DMS 273 treated with DMSO at 0.1 percent for 48 hours (cell line): ENCODE measurements around the gene SF1.
A peak's percentile ranks its signal among the peaks of the same experiment; 100 is the strongest.

Source experiments
- DNase-seq: peaks from one replicate; lab custom pipeline; 2025; lab: John Stamatoyannopoulos, UW

SF1 gene

DNA sequence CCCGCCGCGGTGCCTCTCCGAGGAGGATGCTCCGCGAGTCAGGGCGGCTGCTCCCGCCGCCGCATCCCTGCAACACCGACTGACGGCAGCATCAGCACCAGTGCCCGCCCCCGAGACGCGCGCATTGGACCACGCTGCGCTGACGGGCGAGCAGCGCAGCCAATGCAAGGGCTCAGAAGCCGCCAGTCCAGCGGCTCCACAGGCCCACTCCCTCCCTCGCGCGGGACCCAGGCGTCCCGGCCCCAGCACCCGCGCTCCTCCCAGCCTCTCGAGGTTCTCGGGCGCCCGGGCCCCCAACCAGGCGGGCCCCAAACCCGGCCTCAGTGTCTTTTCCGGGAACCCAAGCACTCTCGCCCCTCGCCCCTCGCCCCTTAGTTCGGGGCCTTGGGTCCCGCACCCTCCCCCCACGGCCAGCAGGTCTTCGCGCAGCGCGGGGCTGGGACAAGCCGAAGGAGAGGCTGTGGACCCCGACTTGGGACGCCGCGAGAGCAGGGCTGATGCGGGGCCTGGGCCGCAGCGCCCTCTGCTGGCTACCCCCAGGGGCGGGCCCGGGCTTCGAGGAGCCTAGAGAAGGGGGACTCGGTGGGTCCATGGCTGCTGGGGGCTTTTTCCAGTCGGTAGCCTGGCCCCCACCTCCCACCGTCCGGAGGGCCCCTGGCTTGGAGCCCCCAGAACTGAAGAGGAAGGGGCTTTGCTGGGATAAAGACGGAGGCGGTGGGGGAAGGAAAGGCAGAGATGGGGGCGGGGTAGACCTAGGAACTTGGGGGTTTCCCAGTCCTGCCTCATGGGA lies 55.0 kb downstream of the SF1 start, which contains the start of gene NRXN2:
NRXN2 (minus strand) TSS at position 81 of the 790 bp plus-strand sequence. CDS start 9,498 bp downstream, outside the sequence.
- DNase-seq = peak; percentile 47

DNA sequence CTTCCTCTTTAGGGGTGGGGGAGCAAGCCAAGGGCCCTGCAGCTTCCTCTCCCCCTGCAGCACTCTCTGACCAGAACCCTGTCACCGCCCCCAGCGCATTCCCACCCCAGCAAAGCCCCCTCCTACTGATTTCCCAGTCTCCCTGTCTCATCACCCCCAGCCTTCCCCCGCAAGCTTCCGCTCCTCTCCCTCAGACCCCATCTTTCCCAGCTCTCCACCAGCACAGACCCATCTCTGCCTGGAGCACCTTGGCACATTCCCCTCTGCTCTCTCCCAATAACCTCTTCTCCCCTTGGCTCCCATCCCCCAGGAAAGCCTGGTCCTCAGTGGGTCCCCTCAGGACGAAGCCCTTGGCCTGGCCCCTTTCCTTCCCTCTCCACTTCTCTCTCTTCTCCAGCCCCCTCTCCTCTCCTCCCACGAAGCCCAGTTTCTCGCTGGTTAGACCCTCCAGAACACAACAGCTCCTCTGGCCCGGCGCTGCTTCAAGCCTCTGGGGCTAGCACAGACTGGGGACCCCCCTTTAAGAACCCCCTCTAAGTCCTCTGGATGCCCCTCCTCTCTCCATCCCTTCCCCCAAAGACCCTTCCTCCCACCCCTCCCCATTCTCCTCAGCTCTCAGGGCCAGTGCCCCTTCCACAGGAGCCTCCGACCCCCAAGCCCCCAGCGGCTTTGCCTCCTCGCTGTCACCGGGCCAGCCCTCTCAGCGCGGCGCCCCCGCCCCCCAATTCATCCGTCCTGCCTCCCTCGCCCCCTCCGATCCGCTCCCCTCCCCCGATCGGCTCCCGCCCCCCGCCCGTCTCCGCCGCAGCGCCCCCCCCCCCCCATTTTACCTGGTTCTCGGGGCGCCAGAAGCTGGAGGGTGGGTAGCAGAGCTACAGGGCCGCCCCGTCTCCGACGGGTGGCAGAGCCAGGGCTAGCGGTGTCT lies 55.9 kb downstream of the SF1 start:
- no peak for DNase-seq

DNA sequence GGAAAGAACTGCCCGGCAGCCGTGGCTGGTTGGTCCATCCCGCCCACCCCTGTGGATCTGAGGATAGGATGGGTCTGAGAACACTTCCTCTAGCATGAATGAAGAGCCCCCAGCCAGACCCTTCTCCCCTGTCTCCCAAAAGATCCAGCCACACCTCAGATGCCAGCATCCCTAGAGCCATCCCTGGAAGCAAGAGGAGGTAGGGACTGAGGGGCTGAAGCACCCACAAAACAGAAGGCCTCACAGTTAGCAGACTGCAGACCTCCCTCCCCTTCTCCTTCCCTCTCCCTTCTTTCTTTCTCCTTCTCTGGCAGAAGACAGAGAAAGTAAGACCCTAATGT lies 57.0 kb downstream of the SF1 start:
- DNase-seq = no peak

DNA sequence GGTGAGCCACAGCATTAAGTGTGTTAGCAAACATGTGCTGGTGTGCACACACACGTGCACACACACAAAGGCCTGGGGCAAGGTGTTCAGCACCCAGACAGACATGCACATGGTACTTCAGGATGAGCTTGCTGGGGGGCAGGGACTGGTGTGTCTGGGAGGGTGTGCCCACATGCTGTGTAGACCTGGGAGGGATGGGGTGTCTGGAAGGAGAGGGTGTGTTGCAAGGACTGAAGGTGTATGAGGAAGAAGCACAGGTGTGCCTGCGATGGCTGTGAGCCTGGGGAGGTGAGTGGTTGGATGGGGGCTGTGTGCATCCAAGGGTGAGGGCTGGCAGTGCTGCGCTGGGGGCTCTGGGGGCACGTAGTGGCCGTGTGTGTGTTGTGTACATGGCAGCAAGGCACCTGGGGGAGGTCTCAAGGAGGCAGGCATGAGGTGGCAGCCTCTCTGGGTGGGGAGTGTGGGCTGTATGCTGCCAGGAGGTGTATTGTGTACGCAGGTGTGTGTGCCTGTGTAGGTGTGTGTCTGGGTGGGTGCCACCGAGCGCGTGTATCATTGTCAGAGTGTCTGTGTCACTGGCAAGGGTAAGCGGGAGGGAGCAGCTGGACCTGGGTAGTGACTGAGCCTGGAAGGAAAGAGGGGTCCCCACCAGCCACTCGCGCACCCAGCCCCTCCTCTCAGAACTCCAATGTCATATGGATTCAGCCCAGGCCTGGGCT lies 57.5 kb downstream of the SF1 start:
- no peak for DNase-seq

DNA sequence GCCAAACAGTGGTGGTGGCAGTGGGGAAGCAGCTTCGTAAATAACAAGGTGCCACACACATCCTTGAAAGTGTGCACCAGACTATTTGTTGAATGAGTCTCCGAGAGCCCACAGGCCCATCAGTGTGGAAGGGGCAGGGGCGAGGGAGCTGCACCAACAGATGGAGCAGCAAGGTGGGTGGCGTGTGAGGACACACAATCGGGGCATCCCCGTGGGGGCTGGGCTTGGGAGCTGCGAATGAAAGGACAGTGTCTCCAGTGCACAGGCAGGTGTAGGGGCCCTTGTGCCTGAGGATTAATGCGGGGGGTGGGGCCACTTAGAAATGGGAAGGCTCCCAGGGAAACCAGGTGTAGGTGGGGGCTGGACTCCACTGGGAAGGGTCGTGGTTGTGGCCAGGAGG lies 58.2 kb downstream of the SF1 start:
- DNase-seq = no peak

DNA sequence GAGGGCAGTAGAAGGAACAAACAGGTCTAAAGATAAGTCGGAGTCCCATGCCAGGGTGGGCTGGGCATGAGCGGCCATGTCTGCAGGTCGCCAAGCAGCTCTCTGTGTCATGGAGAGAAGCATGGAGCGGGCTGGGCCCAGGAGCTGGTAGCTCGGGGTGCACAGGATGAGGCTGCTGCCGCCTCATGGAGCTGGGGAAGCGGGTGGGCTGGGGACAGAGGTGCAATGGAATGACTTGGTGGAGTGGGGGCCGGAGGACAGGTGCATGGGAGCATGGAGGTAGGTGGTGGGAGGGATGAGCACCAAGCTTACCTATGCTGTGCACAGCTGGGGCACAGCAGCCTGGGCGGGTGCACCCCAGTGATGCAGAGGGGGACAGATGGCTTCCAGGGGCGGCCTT lies 58.9 kb downstream of the SF1 start:
- no peak for DNase-seq

DNA sequence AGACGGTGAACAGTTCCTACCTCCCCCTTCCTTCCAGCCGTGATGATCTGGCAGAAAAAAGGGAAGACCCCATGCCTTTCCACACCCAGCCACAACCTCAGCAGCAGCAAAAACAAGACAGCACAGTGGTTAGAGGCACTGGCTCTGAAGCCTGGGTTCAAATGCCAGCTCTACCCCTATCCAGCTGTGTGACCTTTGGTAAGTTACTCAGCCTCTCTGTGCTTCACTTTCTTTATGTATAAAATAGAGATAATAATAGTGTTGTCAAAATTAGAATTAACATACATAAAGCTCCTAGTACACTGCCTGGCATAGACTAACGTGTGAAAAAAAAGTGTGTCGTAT lies 59.6 kb downstream of the SF1 start:
- DNase-seq = no peak

DNA sequence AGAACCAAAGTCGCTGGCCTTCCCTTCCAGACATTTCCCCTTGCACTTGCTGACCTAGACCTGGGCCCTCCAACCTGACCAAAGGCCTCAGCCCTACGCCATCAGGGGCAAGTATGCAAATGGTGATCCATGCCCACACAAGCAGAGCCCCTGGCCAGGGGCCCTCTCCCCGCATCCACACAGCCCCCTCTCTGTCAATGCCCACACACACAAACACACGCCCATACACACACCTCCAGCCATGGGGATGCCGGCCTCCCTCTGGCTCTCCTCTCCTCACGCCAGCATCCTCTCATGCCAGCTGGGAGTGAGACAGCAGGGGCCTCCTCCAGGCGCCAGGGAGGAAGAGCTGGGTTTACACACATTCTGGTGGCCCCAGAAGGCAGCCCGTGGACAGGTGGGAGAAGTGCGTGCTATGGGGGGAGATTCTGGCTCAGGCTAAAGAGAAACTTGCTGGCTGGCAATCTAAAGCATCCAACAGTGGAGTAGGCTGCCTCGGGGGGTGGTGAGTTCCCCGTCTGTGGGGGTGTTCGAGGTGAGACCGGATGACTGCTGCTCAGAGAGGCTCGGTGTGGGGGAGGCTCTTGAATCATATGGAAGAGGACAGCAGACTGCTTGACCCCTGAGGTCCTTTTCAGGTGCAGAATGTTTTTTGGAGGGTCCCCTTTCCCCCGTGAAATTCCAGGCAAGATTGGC lies 60.1 kb downstream of the SF1 start:
- DNase-seq = no peak

DNA sequence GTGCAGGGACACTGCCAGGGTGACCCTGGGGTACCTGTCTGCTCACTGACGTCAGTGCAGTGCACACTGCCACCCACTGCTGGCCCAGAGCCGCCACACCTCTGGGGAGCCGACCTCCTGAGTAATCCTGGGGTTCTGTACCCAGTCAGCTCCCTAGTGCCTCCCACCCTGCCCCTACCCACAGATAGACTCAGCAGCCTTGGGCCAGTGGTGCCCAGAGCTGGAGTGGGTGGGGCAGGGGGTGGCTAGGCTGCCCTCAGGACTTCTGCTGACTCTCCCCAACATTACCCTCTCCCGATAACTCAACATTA lies 61.1 kb downstream of the SF1 start:
- DNase-seq = no peak

DNA sequence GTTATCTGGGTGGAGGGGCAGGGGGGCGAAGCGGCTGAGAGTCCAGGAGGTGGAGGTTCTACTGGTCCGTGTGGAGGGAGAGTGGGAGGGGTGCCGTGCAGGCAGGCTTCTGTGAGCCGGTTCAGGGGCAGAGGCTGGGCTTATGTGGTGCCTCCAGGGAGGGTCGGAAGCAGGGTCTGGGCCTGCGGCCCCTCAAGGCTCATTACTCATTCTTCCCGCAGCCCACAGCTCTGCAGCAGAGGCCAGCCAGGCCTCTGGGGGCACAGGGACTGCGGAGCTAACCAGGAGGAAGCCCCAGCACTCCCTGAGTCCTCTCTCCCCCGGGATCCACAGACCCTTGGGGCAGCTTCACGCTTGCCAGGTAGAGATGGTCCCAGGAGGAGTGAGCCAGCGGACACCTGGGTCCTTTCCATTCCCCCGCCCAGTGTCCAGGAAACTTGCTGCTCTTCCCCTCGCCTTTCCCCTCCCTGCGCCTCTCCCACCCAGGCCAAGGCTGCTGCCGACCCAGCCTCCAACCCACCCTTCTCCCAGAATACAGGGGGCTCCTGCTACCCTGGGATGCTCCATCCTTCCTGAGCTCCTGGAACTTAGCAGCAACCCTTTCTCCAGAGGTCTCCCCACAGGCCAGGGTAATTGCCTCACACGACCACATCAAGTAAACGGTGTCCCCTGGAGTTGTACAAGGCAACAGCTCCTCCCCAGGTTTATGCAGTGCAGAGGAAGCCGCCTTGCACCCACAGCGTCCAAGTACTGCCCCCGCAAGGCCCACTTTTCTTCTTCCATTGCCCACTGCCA lies 61.7 kb downstream of the SF1 start:
- DNase-seq = no peak

DNA sequence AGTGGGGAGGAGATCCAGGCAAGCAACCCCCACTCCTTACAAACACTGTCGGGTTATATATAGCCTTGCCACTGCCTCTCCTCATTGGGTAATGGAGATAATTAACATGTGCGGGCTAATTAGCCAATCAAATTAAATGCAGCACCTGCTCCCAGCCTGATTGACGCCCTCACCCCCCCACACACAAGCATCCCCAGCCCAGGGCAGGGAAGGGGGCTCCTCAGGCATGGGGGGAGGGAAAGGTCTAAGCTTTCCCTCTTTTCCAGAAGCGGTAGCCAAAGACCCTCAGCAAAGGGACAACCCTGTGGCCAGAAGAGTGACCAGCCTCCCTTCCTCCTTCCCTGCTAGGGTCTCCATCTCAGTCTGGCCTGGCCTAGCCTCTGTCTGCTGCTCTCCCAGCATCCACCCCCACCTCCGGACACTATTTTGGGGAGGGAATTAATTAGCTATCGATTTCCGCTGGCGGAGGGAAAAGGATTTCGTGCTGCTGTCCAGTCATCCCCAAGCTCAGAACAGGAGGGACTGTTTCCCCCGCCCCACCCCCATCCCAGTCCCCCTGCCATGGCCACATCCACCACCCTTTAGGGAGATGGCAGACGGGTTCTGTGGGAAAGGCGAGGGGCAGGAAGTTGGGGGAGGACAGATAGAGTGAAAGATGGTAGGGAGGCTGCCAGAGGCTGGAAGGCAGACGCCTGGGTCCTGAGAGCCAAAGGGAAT lies 62.4 kb downstream of the SF1 start:
- no peak for DNase-seq

DNA sequence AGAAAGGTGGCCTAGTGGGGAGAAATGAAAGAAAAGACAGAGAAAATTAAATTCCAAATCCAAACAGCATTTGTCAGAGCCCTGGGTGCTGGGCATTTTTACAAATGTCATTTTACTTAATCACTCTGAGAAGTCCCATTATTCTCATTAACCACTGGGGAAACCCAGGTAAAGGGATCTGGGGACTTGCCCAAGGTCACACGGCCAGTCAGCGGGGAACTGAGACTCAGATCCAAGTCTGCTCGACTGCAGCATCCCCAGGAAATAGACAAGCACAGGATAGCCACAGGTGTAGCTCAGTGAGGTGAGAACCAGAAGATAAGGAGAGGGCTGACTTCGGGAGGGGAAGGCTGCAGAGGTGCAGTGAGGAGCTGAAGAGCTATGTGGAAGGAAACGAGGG lies 63.2 kb downstream of the SF1 start:
- no peak for DNase-seq

DNA sequence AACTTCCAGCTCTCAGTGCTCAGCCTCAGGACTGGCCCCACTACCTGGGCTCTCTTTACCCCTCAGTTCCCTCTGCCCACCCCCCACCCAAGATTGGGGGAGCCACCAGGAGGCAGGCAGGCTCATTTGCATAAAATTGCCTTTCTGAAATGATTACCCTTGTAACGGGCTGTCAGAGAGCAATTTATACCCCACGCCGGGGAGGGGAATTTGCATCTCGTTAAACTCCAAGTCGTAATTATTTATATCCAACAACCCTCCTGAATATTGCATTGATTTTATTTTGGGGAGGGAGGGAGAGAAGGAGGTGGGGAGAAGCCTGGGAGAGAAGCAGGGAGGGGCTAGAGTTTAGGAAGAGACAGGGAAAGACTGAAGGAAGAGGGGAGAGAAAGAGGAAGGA lies 63.7 kb downstream of the SF1 start:
- DNase-seq = no peak
